ENCODE data around the gene HUNK.
"Not testable (repeated sequence)": the region's sequence is repeated elsewhere in the genome, so short reads cannot be mapped to it uniquely, and the experiment has no call there.

HUNK gene

DNA sequence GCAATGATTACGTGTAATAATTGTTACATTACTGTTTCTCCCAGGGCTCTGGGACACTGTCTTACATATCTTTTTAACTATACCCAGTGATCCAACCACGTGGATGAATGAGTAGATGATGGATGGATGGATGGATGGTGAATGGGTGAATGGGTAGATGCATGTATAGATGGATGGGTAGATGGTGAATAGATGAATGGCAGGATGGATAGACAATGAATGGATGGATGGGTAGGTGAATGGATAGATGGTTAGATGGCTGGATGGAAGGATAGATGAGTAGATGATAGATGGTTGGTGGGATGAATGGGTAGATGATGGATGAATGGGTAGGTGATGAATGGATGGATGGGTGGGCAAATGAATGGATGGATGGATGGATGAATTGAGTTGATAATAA lies 135.9 kb downstream of the HUNK start:
- DNase-seq: no peak

DNA sequence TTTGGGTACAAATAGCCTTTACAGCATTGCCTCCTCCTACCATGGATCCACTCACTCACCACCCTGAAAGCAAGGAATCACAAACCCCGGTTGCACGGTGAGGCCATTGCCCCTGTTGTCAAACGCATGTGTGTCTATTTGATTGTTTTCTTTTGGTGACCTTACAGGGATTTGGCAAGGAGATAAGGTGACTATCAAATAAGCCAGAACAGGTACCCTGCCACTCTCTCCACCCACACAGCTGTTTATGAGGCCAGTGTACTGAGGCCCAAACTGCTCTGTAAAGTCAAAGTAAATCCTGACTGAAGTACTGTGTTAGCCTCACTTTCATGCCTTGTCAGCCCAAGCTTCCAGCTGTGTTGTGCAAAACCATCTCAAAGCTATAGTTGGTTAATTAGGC lies 136.4 kb downstream of the HUNK start:
- no peak for DNase-seq

DNA sequence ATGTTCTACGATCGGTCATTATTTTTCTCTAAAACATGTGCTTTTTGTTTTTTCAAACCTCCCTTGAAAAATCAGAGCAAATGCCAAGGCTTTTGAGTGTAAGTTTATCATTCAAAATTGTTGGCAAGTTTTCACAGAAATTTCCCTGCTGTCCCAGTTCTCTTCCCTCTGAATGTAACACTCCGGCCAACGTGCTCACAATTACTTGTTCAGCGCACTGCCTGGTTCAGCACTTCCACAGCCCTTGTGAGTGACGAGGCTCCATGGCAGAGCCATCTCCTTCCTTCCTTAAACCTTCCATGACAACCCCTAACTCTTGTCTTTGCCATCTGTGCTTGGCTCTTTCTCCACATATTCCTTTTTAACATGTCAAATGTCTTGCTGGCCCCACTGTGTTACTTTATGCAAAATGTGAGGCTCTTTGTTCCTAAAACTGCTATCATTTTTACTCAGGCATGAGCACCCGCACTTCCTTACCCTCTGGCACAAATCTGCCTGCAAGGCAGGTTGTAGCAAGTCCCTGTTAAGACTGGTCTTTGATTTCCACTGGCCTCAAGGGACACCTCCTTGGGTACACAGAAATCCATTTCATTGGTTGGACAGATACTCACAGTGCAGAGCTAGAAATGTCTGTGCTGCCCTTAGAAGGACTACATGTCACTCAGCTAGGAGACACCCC lies 142.8 kb downstream of the HUNK start:
- no peak for DNase-seq

DNA sequence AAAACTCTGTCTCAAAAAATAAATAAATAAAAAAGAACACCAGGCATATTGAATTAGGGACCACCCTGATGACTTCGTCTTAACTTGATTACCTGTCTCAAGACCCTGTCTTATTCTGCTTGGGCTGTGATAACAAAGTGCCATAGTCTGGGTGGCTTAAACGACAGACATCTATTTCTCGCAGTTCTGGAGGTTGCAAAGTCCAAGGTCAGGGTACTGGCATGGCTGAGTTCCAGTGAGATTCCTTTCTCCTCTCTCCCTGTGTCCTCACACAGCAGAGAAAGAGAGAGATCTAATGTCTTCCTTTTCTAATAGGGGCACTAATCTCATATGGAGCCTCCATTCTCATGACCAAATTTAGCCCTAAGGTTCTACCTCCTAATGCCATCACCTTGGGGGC lies 145.6 kb downstream of the HUNK start:
- DNase-seq: no peak

DNA sequence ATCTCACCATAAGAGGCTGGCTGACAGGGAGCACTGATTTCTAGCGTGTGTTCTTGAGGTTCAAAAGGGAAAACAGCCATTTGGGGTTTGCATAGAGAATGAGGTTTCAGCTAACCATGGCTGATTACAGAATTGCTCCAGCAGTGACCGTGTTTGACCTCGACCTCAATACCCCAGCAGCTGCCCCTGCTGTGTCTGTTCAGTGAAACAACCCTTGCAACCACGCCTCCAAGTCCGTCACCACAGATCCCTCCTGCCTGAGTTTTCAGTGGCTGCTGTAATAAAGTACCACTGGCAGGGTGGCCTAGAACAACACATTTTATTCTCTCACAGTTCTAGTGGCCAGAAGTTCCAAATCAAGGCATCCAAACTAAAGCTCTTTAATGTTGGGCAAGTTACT lies 147.7 kb downstream of the HUNK start:
- no peak for DNase-seq

DNA sequence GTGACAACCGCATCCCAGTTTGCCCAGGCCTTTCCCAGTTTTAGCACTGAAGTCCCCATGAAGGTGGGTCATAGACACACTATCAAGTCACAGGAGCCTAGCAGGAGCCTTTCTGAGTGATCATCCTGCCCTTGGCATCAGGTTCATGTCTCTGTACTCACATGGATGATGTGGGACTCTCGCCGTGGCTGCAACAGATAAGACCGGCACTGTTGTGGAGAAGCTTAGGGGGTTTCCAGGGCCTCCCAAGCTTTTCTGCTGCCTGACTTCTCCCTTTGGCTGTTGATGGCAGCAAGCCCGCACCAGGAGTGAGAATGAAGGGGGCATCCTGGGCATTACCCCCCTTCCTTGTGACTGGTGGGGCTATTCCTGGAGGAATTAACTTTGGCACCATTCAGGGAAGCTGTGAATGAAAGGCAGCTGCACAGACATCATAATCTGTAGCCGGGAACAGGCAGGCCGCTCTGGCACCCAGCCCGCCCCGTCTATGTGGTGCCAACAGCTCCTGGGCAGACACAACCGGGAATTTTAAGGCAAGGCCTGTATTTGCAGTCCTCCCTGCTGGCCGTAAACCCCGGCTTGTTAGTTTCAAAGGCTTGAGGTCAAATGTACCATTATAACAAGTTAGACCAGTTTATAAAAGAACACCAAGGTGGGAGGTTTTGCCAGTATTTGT lies 148.6 kb downstream of the HUNK start:
- no peak for DNase-seq

DNA sequence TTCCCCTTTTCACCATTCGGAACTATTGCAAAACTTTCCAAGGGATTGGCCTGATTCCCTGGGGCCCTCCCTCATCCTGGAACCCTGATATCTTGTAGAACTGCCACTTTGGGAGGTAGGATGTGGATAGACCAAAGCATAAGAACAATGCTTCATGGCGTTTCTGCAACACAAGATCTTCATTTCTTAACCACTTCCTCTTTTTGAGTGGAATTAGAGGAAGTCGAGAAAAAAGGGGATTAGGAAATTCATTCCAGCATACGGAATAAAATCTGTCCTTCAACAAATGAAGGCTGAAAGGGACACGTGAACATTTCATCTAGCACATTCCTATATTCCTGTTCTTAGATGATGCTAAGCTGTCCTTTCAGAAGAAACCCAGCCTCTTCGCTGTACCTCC lies 149.3 kb downstream of the HUNK start:
- DNase-seq: no peak

DNA sequence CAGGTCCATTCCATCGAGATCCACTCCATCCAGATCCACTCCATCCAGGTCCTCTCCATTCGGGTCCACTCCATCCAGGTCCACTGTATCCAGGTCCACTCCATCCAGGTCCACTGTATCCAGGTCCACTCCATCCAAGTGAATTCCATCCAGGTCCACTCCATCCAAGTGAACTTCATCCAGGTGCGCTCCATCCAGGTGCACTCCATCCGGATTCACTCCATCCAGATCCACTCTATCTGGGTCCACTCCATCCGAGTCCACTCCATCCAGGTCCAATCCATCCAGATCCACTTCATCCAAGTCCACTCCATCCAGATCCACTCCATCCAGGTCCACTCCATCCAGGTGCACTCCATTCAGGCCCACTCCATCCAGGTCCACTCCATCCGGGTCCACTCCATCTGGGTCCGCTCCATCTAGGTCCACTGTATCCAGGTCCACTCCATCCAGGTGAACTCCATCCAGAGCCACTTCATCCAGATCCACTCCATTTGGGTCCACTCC lies 157.4 kb downstream of the HUNK start:
- no peak for DNase-seq

DNA sequence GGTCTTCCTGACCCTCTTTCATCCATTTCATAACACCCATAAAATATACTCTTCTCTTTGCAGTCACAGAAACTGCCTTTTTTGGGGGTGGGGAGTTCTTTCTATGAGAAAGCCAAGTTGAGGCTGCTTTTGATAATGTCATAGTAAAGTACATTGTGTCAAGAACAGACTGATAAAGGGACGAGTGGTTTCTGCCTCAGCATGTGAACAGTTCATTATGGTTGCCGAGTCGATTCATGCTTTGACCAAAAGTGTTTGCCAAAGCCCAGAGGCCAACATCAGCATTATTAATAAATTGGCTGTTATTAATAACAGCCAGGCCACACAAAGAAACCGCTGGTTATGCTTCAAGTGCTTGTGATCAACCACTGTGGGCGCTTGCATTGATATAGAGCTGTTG lies 162.0 kb downstream of the HUNK start:
- no peak for DNase-seq

DNA sequence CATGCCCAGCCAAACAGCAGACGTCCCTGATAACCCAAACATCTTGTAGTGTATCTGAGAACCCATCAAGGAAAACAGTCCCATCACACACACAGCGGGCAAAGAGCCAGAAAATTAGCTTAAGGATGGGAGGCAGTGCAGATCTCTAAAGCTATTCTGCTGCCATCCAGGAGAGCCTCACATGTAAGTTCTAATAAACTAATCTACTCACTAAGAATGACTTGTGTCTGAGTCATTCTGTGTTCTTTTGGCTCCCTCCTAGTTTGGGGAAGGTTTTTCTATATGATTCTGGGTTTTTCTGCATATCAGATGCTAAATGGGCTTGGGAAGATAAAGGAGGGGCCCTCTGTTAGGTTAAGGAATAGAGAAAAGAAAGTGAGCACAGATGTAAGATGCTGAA lies 162.8 kb downstream of the HUNK start:
- DNase-seq: no peak

DNA sequence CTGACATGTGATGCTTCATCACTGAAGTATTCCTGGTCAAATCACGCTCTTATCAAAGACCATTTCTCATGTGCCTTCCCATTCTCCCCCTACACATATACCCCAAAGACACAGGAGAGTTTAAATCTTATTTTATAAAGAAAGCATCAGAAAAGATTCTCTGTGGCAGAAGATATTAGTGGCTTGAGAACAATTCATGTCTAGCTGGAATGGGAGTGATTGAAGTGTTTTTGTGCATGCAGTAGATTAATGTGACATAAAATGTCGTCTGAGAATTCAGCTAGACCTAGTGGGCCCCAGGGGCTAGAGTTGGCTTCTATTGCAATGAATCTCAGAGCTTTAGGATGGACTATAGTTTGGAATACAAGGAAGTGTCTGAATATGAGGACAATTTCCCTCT lies 163.9 kb downstream of the HUNK start:
- no peak for DNase-seq

DNA sequence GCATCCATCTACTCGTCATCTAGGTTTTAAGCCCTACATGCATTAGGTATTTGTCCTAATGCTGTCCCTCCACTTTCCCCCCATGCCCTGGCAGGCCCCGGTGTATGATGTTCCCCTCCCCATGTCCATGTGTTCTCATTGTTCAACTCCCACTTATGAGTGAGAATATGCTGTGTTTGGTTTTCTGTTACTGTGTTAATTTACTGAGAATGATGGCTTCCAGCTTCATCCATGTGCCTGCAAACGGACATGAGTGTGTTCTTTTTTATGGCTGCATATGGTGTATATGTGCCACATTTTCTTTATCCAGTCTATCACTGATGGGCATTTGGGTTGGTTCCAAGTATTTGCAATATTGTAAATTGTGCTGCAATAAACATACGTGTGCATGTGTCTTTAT lies 165.9 kb downstream of the HUNK start:
- DNase-seq: not testable (repeated sequence)

DNA sequence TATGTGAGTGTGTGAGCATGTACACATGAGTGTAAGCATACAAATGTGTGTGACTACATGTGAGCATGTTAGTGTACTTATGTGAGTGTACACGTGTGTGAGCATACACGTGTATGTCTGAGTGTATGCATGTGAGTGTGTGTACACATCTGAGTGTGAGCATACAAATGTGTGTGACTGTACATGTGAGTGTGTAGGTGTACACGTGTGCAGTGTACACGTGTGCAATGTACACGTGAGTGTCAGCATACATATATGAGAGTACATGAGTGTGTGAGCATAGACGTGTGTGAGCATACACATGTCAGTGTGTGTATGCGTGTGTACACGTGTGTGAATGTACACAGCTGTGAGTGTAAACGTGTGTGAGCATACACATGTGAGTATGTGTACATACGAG lies 170.6 kb downstream of the HUNK start:
- no peak for DNase-seq

DNA sequence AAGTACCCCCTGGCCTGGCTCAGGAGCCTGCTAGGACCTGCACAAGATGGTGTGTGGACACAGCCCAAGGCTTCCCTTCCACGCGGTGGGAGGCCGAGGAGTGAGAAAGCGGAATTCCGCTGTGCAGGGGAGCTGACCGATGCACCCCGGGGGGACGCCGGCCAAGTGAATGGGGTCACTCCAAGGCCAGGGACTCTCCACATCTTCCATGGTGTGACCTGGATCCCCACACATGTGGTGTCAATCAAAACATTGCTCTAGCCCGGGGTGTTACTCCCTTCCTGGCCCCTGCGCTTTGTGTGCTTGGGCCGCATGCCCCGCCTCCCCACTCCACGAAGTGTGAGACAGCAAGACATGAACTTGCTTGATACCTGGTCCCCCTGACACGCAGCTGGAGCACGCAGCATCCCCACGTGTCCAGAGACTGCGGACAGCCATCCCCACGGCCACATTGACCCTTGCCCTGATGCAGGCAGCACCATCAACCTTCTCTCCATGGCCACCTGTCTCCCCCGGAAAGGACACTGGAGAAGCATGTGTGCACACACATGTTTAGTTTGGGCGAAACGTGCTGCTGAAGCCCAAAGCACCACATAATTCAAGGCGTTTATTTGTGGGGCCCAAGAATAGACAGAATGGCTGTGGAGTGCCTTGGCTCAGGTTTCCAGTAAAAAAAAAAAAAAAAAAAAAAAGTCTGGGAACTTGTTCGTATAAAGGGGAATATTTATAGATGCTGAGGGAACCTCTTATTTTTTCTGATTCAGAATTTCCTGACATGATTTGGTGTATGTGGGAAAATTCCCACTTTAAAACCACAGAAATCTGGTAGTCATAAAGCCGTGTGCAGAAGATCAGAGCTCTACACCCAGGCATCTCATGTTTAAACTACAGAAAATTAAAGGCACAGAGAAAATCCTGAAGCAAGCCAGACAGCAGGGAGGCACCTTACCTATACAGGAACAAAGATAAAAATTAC lies 171.7 kb downstream of the HUNK start:
- no peak for DNase-seq

DNA sequence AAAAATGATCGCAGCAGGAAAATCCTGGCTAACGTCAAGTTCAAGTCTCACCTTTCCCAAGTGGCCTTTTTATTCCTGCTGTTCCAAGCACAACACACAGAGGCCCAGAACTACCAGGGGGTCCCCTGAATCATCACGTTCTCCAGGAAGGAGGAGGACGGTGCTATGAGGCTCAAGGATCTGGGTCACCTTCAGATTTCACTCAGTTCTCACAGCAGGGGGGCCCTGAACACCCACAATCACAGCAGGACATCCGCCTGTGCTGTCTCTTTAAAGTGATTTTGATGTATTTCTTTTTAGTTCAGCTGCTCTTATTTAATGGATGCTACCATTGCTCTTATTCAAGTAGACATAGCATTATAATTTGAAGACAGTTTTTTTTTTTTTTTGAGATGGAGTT lies 173.4 kb downstream of the HUNK start:
- DNase-seq: no peak

DNA sequence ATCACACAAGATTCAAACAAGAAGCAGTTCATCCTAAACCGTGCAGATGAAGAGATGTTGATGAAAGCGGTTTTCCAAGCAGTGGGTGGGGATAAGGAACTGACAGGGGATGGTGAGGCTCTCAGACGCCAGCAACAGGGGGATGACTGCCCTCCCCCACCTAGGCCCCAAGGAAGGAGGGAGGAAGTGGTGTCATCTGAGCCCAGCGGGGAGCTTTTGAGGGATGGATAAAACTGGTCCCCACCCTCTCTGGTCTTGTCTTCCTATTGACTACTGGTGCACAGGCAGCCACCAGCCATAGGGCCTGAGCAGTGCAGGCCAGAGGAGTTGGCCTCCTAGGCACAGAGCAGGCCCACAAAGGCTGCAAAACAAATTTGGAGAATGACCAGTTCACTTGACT lies 175.5 kb downstream of the HUNK start:
- no peak for DNase-seq

Measured in activated CD8-positive, alpha-beta memory T cell treated with anti-CD3 and anti-CD28 coated beads, Interleukin-2, amount 50 U/mL, for 4 hours (primary cell).